HG03460 (cell line): ENCODE data around the gene KCP.

Experiments
- ATAC-seq: cut with Tn5 transposase; IDR thresholded peaks from one replicate; pipeline ENCODE4 v1.9.1; 2021; ENCODE audit not compliant: unreplicated experiment

Gene KCP

DNA sequence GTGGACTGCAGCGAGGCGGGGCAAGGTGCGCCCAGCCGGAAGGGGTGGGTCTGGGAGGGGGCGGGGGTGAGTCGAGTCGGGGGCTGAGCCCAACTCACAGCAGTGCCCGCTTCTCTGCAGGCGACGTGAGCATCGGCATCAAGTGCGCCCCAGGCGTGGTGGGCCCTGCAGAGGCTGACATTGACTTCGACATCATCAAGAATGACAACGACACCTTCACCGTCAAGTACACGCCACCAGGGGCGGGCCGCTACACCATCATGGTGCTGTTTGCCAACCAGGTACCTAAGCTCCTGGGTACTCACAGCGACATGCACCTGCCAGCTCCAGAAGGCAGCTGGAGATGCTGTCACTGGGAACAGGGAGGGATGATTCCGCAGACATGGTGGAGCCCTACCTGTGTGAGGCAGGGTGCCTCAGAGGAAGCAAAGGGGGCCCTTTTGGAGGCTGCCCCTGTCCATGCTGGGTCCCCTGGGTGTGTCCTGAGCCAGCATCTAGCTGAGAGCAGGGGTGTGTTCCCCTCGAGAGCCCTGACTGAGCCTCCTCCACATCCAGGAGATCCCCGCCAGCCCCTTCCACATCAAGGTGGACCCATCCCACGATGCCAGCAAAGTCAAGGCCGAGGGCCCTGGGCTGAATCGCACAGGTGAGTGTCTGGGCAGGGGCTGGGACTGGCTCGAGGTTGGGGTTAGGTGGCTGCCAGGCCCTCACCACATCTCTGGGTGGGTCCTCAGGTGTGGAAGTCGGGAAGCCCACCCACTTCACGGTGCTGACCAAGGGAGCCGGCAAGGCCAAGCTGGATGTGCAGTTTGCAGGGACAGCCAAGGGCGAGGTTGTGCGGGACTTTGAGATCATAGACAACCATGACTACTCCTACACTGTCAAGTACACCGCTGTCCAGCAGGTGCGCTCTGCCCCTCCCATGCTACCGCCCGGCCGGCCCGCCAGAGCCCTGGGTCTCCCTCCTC, 67.6 kb downstream of the KCP start:
- ATAC-seq, result no peak

DNA sequence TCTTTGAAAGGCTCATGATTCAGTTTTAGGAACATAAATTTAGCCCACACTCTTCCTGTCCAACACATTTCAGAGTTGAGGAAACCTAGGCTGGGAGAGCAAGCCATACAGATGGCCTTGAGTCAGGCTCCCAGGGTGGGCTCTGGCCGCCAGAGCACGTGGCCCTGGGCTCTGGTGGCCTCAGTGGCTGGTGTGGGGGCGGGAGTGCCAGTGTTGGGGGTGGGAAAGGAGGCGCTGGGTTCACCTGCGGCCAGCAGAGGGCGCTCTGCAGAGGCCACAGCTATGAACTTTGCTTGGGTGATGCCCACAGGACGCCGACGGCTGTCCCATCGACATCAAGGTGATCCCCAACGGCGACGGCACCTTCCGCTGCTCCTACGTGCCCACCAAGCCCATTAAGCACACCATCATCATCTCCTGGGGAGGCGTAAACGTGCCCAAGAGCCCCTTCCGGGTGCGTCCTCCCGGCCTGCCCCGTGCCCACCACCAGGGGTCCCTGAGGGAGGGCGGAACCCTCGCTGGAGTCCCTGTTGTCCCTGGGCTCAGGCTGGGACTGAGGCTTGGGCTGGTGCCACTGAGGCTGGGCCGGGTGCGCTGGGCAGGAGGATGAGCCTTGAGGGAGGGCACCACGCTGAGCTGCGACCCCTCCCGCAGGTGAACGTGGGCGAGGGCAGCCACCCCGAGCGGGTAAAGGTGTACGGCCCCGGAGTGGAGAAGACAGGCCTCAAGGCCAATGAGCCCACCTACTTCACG, 68.4 kb downstream of the KCP start:
- no peak for ATAC-seq

DNA sequence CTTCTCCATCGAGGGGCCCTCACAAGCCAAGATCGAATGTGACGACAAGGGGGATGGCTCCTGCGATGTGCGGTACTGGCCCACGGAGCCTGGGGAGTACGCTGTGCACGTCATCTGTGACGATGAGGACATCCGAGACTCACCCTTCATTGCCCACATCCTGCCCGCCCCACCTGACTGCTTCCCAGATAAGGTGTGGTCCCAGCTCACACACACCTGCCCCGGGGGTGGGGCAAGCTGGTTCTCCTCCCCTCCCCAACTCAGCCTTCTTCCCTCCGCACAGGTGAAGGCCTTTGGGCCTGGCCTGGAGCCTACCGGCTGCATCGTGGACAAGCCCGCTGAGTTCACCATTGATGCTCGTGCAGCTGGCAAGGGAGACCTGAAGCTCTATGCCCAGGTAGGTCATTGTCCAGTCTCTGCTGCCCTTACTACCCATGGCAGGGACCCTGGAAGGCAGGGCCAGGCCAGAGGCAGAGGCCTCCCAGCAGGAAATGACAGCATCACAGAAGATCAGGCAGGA, 69.3 kb downstream of the KCP start:
- ATAC-seq, result no peak

DNA sequence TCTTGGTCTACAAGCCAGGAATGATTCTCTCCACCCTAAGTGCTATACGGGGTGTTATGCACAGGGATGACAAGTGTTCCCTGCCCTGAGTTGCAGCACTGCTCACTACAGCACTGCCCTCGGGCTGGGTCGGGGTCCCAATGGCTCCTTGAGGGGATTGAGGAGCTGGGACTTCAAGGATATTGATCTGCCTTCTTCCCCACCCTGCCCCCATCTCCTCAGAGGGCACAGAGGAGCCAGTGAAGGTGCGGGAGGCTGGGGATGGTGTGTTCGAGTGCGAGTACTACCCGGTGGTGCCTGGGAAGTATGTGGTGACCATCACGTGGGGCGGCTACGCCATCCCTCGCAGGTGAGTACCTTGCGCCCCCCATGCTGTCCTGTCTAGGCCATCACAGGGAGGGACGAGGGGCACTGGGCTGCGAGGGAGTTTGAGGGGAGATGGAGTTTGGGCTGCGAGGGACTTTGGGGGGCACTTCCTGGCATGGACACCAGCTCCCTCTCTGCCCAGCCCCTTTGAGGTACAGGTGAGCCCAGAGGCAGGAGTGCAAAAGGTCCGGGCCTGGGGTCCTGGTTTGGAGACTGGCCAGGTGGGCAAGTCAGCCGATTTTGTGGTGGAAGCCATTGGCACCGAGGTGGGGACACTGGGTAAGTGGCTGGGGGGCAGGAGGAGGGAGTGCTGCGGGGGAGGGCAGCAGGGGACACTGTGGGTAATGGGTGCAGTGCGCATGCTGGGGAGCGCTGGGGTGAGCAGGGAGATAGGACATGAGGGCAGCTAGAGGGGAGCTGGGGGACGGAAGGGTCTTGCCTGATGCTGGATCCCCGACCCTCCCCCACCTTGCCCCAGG, 70.0 kb downstream of the KCP start:
- ATAC-seq, result no peak

DNA sequence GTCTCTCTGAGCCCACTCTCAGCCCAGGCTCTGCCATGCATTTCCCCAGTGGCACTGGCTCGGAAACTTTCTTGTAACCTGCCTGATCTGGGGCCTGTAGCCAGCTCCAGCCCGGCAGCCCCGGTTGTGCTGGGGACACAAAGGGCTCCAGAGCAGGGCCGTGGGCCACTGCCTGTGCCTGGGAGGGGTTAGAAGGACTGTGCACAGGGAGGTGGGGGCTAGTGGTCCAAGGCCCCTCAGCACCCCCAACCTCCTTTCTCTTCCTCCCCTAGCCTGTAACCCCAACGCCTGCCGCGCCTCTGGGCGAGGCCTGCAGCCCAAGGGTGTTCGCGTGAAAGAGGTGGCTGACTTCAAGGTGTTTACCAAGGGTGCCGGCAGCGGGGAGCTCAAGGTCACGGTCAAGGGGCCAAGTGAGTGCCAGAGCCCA, 70.7 kb downstream of the KCP start:
- ATAC-seq, result no peak

DNA sequence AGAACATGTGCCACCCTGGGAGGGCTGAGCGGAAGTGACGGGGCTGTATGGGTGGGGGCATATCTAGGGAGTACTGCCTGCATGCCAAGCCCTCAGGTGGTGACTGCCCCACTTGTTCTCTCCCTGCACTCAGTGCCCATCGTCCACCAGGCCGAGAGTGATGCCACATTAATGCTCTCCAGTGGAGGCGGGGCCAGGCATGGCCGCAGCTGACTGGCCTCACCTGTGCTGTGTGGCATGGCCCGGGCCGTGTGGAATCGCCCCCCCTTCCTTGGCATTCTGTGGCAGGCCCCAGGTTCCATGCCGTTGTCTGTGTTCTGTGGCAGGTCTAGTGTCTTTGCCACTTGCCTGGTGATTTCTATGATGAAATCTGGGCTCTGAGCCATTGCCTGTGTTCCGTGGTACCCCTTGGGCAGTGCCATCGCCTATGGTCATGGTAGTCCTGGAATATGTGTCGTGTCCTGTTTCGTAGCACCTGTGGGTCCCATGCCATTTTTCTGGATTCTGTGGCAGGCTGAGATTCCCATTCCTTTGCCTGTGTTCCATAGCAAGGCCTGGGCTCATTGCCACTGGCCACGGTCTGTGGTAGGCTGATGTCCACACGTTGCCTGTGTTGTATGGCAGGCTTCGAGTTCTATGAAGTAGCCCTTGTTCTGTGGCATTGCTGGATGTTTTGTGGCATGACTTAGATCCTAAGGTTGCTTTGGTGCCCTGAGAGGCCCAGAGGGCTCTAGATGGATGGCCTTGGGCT, 71.4 kb downstream of the KCP start:
- no peak for ATAC-seq

DNA sequence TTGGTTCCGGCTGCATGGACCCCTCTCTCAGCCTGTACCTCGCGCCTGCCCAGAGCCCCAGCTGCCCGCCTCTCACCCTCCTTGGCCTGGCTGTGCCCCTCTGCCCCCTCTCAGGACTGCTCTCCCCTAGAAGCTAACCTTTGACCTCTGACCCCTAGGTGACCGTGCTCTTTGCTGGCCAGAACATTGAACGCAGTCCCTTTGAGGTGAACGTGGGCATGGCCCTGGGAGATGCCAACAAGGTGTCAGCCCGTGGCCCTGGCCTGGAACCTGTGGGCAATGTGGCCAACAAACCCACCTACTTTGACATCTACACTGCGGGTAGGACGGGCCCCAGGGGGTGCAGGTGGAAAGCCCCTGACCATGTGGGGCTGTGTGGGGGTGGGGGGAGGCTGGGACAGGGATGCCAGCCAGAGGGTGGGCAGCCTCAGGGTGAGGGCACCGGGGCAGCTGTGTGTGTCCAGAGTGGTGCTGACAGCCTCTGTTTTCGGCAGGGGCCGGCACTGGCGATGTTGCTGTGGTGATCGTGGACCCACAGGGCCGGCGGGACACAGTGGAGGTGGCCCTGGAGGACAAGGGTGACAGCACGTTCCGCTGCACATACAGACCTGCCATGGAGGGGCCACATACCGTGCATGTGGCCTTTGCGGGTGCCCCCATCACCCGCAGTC, 72.3 kb downstream of the KCP start:
- ATAC-seq, result no peak

DNA sequence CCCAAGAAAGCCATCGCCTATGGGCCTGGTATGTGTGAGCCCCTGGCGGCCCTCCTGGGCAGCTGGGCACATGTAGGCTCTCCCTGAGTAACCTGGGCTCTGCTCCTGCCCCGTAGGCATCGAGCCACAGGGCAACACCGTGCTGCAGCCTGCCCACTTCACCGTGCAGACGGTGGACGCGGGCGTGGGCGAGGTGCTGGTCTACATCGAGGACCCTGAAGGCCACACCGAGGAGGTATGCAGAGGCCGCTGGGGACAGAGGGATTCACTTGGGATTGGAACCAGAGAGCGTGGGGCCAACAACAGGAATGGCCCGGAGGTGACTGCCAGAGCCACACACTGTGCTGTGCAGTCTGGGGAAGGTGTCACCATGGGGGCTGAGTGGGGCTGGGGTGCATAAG, 73.0 kb downstream of the KCP start:
- ATAC-seq, result no peak

DNA sequence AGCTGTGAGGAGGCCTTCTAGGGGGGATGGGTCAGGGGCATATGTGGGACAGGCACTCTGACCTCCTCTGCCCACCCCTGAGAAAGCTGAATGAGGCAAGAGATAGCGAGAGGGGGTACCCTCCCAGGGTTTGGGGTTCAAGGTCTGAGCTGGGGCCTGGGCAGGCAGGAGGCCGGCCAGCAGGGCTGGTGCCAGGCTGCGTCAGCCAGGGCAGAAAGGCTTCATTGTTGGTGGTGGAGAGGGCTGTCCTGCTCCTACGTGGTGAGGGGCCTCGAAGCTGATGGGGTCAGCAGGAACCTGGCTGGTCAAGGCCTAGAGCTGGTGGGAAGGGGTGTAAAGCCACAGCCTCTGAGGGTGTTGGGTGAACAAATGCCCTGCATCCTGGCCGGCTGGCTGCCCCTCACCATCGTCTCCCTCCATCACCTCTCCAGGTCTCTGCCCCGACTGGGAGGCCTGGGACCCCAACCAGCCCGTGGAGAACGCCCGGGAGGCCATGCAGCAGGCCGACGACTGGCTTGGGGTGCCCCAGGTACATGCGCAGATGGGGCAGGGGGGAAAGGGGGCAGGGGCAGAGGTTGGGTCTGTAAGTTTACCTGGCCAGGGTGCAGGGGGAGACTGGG, 73.7 kb downstream of the KCP start:
- no peak for ATAC-seq

DNA sequence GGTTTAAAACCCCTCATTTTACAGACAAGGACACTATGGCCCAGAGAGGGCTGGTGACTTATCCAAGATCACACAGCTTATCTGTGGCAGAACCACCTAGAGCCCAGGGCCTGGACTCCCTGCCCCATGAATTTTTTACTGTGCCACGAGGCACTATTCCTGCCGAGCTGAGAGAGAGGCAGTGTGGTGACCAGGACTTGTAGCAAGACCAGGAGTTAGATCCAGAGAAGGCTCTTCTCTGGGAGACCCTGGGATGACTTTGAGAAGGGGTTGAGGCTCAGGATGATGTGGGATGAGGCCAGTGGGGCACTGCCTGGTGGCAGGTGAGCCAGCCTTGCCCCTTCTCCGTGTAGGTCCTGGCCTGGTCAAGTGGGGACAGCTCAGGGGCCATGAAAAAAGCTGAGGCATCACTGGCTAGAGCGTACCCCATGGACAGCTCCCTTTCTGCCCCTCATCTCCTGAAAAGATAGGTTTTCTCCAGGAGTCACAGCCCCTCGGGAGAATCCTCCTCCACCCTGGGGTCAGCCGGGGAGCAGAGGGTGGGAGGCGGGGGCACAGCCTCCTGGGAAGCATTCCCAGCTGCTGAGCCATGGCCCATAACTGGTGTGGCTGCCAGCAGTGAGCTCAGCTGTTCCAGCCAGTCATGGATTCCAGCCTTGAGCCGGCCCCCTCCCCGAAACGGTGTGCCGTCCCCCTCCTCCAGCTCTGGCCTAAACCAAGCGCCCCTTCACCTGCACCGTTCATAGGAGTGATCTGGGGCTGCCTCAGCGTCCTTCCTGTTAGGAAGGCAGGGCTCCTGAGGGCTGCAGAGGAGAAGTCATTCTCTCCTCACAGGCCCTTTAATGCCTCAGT, 74.5 kb downstream of the KCP start:
- no peak for ATAC-seq

DNA sequence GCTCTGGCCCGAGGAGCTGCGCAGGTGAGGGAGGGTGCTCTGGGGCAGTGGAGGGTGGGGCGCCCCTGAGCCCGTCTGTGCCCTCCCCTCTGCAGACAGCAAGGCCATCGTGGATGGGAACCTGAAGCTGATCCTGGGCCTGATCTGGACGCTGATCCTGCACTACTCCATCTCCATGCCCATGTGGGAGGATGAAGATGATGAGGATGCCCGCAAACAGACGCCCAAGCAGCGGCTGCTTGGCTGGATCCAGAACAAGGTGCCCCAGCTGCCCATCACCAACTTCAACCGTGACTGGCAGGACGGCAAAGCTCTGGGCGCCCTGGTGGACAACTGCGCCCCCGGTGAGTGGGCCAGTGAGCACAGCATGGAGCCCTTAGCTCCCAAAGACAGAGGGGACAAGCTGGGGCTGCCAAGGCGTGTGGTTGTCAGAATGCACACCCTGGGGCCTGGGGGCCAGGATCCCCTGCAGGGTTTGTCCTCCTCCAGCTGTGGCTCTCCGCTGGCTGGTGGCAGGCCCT, 75.2 kb downstream of the KCP start:
- ATAC-seq, result no peak

DNA sequence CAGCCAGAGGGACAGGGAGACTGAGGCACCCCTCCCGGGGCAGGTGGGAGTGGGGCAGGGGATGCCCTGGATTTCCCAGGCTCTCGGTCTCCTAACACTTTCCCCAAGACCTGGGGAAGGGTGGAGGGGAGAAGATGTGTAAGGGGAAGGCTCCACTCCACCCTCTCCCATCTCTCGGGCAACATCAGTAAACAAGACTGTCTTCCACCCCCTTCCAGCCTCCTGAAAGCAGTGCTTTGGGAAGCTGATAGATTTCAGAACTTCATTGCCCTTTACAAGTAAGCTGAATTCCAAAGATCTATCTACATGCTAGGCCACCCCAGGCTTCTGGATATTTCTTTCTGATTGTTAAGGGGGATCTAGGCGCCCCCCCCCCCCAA, 76.6 kb downstream of the KCP start:
- ATAC-seq, result no peak

DNA sequence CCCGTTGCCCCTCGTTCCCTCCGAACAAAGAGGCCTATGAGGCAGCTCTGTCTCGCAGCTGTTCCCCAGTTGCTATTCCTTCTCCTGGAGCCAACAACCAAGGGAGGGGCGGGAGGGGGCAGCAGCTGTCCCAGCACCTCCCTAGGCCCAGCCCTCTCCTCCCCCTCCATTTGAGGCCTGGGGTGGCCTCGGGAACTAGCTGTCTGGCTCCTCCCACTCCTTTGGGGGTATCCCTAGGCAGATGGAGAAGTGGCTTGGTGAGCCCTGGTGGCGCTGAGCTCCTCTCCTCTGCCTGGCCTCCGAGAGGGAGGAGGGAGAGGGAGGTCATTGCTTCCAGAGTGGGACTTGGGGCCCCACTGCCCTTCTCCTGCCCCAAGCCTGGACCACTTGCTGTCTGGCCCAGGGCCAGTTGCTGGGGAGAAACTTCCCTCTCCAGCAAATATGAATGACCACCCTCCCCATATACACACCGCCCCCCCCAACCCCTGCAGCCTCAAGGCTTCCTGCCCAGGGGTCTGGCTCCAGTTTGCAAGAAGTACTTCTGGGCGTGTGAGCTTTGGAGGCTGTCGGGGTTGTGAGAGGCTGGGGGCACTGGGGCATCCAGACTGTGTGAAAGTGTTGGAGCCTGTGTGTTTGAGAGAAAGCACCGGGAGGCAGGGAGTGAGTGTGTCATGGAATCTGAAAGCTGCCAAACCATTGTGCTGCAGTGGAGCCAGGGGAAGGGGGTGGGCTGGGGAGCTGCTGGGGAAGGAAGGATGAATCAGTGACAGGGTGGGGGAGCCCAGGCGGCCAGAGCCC, 77.2 kb downstream of the KCP start:
- ATAC-seq, result no peak

DNA sequence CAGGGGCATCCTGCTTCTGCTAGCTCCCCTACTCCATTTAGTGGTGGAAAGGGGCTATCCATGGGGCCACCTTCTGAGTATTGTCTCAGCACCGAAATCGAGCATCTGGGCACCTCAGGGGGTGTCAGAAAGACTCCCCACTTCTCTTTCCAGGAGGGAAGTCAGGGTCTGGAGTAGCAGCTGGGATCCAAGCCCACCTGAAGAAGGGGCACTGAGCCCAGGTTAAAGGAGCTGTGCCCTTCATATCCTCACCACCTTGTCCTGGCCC, 77.7 kb downstream of the KCP start:
- ATAC-seq, result no peak

DNA sequence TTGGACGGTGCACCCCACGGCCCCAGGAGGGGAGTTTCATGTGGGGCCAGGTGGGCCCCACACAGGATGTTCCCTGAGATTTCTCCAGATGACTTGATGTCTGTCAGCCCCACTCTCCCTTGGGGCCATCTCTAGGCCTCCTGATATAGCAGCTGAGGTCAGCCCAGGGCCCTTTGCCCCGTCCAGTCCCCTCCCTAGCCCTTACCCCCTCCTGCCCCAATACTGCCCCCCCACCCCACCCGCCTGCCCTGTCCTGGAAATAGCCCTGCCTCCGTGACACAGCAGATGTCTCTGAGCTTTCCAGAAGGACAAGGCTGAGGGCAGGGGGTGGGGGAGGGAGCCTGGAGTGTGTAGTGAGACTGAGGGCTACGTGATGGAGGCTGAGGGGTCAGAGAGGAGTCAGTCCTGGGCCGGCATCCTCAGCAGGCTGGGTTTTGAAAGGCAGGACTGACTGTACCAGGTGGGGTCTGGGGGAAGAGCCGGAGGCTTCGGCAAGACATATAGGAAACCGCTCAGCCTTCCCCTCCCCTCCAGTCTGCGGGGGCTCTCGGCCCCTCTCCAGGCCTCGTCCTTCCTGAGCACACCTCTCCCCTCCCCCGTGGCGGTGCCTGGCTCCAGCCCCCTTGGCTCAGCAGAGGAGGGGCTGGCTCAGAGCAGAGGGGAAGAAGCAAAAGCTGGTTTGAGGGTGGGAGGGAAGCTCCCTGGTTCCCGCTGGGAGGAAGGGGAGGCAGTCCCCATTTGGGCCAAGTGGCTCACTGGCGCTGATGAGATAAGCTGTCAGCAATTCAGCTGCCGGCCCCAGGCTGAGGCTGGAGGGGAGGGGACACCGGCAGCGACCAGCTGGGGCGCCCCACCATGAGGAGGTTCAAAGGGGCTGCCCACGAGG, 78.3 kb downstream of the KCP start:
- ATAC-seq, result no peak

DNA sequence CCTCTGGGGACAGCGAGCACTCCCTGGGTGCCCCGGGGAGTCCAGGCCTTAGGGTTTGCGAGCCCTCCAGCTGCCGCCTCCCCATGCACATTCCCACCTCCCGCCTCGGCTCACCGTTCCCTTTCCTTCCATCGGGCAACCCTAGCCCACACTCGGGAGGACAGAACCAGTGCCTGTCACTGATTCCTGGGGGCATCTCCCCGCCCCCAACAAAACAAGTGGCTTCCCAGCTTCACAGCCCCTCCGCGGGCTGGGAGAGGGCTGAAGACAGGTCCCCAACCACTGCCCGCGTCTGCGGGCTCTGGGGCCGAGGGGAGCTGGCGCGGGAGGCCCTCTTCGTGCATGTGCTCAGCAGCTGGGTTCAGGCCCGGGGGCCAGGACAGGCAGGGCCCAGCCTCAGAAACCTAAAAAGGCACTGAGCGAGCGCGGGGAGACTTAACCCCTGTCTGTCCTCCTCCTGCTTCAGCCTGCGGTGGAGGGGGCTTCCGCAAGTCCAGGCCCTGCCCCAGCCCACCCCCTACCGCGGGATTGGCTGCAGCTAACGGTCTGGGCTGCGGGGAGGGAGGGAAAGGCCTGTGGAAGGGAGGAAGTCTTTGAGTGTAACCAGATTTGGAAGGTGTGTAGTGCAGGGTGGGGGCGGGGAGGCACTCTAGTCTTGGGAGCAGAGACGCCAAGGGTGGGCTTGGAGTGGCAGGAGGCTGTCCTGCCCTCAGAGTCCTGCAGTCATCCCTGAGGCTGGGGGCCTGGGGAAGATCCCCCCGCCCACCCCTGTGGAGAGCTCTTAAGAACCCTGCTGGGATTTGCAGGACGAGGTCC, 79.1 kb downstream of the KCP start:
- ATAC-seq, result no peak
